GM12874 (cell line): ENCODE measurements around the gene ELMO3.

Experiments
- CTCF ChIP-seq: IDR thresholded peaks from 2 replicates; pipeline ENCODE4 v1.5.1; 2011; ENCODE audit warnings: low read depth, mild to moderate bottlenecking, control low read depth, low read length, moderate library complexity; ENCODE audit not compliant: insufficient read depth

The ELMO3 gene

GRCh38 chr16:67162506-67163163, 36.3 kb upstream of the ELMO3 start:
- no peak for TF ChIP-seq CTCF

- TF ChIP-seq CTCF, result no peak
These were observed 35.5 kb upstream of the ELMO3 start for GRCh38 chr16:67163164-67163998.

- TF ChIP-seq CTCF, result no peak
These were observed 34.9 kb upstream of the ELMO3 start for GRCh38 chr16:67163999-67164558.

- no peak for TF ChIP-seq CTCF
These were observed 34.3 kb upstream of the ELMO3 start, which contains the start of gene HSF4 for GRCh38 chr16:67164599-67165061. Gene HSF4, plus strand, starts transcription at chr16:67164745. Its CDS starts 67 bp downstream, at chr16:67164812.

- TF ChIP-seq CTCF, result no peak
These were observed 33.5 kb upstream of the ELMO3 start for GRCh38 chr16:67165121-67166078.

GRCh38 chr16:67166110-67166547, 32.8 kb upstream of the ELMO3 start:
- TF ChIP-seq CTCF, result no peak
